GM23338 (cell line): ENCODE measurements around the gene PLCD3.

Source experiments
- EZH2 ChIP-seq: fragments of 200-600 bp; sonication (generic); IDR thresholded peaks from one replicate; pipeline ENCODE4 v1.8.0; 2017; ENCODE audit warnings: antibody characterized with exemption, mild to moderate bottlenecking, low read depth; ENCODE audit not compliant: unreplicated experiment
- TF ChIP-seq, protein P1 (sequence below), 2 experiments: fragments of 200-600 bp in 1 of 2; sonication (generic) in 1 of 2; conservative IDR thresholded peaks; 2 replicates each; pipeline versions ENCODE4 v1.5.1 to v1.6.1; 2016 to 2017; ENCODE audit warnings: antibody characterized with exemption in 2 of 2, low read depth in 2 of 2, mild to moderate bottlenecking in 2 of 2, moderate library complexity in 1 of 2

GRCh38 chr17:45146592-45146889 is 14.2 kb upstream of the PLCD3 start:
- no peak for TF ChIP-seq EZH2
- TF ChIP-seq, protein P1, sequence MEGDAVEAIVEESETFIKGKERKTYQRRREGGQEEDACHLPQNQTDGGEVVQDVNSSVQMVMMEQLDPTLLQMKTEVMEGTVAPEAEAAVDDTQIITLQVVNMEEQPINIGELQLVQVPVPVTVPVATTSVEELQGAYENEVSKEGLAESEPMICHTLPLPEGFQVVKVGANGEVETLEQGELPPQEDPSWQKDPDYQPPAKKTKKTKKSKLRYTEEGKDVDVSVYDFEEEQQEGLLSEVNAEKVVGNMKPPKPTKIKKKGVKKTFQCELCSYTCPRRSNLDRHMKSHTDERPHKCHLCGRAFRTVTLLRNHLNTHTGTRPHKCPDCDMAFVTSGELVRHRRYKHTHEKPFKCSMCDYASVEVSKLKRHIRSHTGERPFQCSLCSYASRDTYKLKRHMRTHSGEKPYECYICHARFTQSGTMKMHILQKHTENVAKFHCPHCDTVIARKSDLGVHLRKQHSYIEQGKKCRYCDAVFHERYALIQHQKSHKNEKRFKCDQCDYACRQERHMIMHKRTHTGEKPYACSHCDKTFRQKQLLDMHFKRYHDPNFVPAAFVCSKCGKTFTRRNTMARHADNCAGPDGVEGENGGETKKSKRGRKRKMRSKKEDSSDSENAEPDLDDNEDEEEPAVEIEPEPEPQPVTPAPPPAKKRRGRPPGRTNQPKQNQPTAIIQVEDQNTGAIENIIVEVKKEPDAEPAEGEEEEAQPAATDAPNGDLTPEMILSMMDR (conservative IDR thresholded peaks at IDR 0.05; ENCODE audit: low read depth in 2 of 2), result no peak
